Cardiac muscle cell (in vitro differentiated cells and primary cell): ENCODE measurements around the gene PARD3. TPM values are rescaled to one million over a fixed set of nuclear protein-coding genes. Genes with fewer than 3 reads are reported as not detected.

Experiments
- DNase-seq, 2 donors: peaks; one replicate each; pipeline versions ENCODE4 v3.0.0 to v3.0.0-alpha.2; 2010 to 2017; ENCODE audit warnings: low read depth in 1 of 2, low spot score in 1 of 2
- H3K27ac ChIP-seq: fragments of 200-600 bp; sonication (generic); 2 replicates; pipeline ENCODE4 v1.5.1; 2016
- H3K27me3 ChIP-seq: fragments of 200-600 bp; sonication (generic); 2 replicates; pipeline ENCODE4 v1.6.0; 2016; ENCODE audit warnings: control low read depth
- H3K36me3 ChIP-seq: fragments of 200-600 bp; sonication (generic); 2 replicates; pipeline ENCODE4 v1.5.1; 2016; ENCODE audit warnings: control low read depth
- H3K4me1 ChIP-seq: fragments of 200-600 bp; sonication (generic); 2 replicates; pipeline ENCODE4 v1.8.1; 2017; ENCODE audit warnings: low read depth, mild to moderate bottlenecking, mixed run types
- H3K4me3 ChIP-seq: fragments of 200-600 bp; sonication (generic); 2 replicates; pipeline ENCODE4 v1.5.1; 2016; ENCODE audit warnings: mild to moderate bottlenecking
- H3K9me3 ChIP-seq: fragments of 200-600 bp; sonication (generic); 2 replicates; pipeline ENCODE4 v1.5.1; 2017; ENCODE audit warnings: low read depth, mild to moderate bottlenecking, control low read depth
- polyA plus RNA-seq: library from polyadenylated mRNA; unstranded; fragments of >200 nt; fragmentation: Nextera tagmentation; extraction: Ambion mirVana; gene quantifications from 2 replicates; pipeline ENCODE4 v1.2.1, GENCODE V29; 2016
- total RNA-seq: library from RNA; depleted of rRNA; stranded (reverse); fragments of >200 nt; gene quantifications from 2 replicates; pipeline ENCODE4 v1.2.3, GENCODE V29; 2016
- TF ChIP-seq, protein P1 (sequence below): IDR thresholded peaks from 2 replicates; pipeline ENCODE4 v1.5.1; 2012; ENCODE audit warnings: low read depth, mild to moderate bottlenecking, low read length

Gene PARD3
- total and polyA plus RNA-seq, 2 experiments from 2014 or later, result 36.5 to 64.8 TPM

DNA sequence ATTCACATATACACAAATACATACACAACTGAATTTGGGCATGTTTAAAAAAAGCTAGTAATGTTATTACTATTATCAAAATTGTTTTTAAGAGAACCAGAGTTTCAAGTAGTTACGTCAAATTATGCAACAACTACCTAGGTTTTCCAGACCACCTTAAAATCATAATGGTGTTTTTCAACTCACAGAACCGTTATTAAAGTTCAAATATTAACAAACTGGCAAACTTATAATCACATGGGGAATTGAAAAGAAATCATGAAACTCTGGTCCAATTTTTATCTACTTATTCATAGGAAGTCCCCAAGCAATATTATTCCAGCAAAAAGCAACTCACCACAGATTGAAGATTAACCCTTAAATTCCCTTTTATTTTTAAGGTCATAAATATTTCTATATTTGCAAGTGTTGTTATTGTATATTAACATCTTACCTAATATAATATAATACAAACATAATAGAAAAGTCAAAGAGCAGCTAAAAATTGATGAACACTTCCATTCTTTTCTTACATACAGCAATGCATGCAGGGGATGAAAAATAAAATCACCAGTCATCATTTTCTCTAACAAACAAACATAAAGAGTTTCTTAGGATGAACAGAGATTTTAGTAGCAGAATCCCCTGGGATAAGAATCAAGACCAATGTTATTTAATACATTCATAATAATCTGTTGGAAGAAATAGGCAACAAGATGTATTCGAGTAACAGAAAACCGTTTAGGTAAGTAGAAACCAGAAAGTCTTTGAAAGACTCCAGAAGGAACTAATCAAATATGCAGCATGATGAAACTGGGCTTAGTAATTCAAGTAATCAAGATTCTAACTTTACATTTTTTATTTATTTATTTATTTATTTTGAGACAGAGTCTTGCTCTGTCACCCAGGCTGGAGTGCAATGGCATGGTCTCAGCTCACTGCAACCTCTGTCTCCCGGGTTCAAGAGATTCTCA lies 391.1 kb downstream of the PARD3 start:
- Histone ChIP-seq H3K9me3 (no peaks in the 10 kb centered on the region), H3K4me1 (no peaks in the 10 kb centered on the region), H3K36me3 (no peaks in the 10 kb centered on the region), H3K4me3 (no peak overlapping the region), H3K27ac (no peak overlapping the region), H3K27me3 (no peaks in the 10 kb centered on the region)
- TF ChIP-seq, protein P1, sequence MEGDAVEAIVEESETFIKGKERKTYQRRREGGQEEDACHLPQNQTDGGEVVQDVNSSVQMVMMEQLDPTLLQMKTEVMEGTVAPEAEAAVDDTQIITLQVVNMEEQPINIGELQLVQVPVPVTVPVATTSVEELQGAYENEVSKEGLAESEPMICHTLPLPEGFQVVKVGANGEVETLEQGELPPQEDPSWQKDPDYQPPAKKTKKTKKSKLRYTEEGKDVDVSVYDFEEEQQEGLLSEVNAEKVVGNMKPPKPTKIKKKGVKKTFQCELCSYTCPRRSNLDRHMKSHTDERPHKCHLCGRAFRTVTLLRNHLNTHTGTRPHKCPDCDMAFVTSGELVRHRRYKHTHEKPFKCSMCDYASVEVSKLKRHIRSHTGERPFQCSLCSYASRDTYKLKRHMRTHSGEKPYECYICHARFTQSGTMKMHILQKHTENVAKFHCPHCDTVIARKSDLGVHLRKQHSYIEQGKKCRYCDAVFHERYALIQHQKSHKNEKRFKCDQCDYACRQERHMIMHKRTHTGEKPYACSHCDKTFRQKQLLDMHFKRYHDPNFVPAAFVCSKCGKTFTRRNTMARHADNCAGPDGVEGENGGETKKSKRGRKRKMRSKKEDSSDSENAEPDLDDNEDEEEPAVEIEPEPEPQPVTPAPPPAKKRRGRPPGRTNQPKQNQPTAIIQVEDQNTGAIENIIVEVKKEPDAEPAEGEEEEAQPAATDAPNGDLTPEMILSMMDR, result no peak
- DNase-seq, result peak in 1 of 2 donors; percentile 25

DNA sequence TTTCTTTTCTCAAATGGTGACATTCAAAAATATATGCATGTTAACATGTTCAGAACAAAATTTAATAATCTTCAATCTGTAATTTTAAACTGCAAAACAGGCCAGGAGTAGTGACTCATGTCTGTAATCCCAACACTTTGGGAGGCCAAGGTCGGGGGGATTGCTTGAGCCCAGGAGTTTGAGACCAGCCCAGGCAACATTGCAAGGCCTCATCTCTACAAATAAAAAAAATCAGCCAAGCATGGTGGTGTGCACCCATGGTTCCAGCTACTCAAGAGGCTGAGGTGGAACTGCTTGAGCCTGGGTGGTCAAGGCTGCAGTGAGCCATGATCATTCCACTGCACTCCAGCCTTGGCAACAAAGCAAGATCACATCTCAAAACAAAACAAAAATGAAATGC lies 394.3 kb downstream of the PARD3 start:
- Histone ChIP-seq H3K9me3 (no peaks in the 10 kb centered on the region), H3K4me3 (no peak overlapping the region), H3K27ac (no peak overlapping the region), H3K36me3 (no peaks in the 10 kb centered on the region), H3K27me3 (no peaks in the 10 kb centered on the region), H3K4me1 (no peaks in the 10 kb centered on the region)
- no peak for DNase-seq
- TF ChIP-seq, protein P1, result no peak

DNA sequence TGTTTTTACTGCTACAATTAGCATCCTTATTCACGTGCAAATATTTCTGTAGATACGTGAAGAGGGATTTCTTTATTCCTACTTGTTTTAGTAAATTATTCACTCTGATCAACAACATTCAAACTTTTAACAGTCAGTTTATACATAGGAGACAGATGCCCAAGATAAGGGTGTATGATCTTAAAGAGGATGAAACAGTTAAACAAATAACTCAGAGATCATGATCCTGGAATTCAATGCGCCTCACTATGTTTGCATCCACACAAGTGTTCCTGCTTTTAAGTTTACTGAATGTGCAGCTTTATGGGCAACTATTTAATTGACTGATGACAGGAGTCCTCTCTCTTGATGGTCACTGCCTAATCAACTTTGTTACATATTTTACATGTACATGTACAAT lies 394.8 kb downstream of the PARD3 start:
- Histone ChIP-seq H3K36me3 (no peaks in the 10 kb centered on the region), H3K4me3 (no peak overlapping the region), H3K27me3 (no peaks in the 10 kb centered on the region), H3K27ac (no peak overlapping the region), H3K9me3 (no peaks in the 10 kb centered on the region), H3K4me1 (no peaks in the 10 kb centered on the region)
- TF ChIP-seq, protein P1, result no peak
- no peak for DNase-seq

GRCh38 chr10:34415039-34415438 lies 400.1 kb downstream of the PARD3 start:
- H3K4me3 ChIP-seq, result no peak overlapping the region
- H3K4me1 ChIP-seq, result no peaks in the 10 kb centered on the region
- H3K27me3 ChIP-seq, result no peaks in the 10 kb centered on the region
- H3K9me3 ChIP-seq, result no peaks in the 10 kb centered on the region
- DNase-seq, result no peak
- no peaks in the 10 kb centered on the region for H3K36me3 ChIP-seq
- TF ChIP-seq, protein P1, result no peak
- H3K27ac ChIP-seq, result no peak overlapping the region

- no peak overlapping the region for H3K4me3 ChIP-seq
- DNase-seq, result no peak
- TF ChIP-seq, protein P1, result no peak
- H3K27ac ChIP-seq, result no peak overlapping the region
- no peaks in the 10 kb centered on the region for H3K9me3 ChIP-seq
- H3K4me1 ChIP-seq, result no peaks in the 10 kb centered on the region
- H3K36me3 ChIP-seq, result no peaks in the 10 kb centered on the region
- no peaks in the 10 kb centered on the region for H3K27me3 ChIP-seq
Measured at GRCh38 chr10:34413756-34414587, 401.1 kb downstream of the PARD3 start.
